Uterus (tissue), 2 donors: ENCODE data around the gene SUGCT.

Experiments
- CTCF ChIP-seq, 4 experiments: fragments of 200-600 bp in 2 of 4; fragments of 450-650 bp in 2 of 4; sonication (generic) in 2 of 4; IDR thresholded peaks; one replicate each; pipeline ENCODE4 v1.5.1; 2016 to 2019; ENCODE audit warnings: antibody characterized with exemption in 4 of 4, mild to moderate bottlenecking in 2 of 4, moderate library complexity in 1 of 4
- POLR2A ChIP-seq, 2 donors: fragments of 450-650 bp; IDR thresholded peaks; one replicate each; pipeline ENCODE4 v1.6.1; 2016; ENCODE audit warnings: antibody characterized with exemption in 2 of 2, mild to moderate bottlenecking in 1 of 2, moderate library complexity in 1 of 2

GRCh38 chr7:40656349-40656748 lies 521.5 kb downstream of the SUGCT start:
- no peak for TF ChIP-seq CTCF (IDR thresholded peaks at IDR 0.05)
- no peak for TF ChIP-seq POLR2A (IDR thresholded peaks at IDR 0.05)
